CD4-positive, alpha-beta T cell (primary cell): ENCODE results near the gene GRIN3B. TPM values are rescaled to one million over a fixed set of nuclear protein-coding genes. Genes with fewer than 3 reads are reported as not detected.

ENCODE experiments used
- ATAC-seq: fragments of 200-7000 bp; cut with Tn5 transposase; one replicate; pipeline ENCODE4 v1.10.0; 2022; ENCODE audit warnings: mild to moderate bottlenecking; ENCODE audit not compliant: poor library complexity
- CTCF ChIA-PET: fragments of 350-600 bp; sonication (Branson Sonifier 250); formaldehyde crosslinking; loops from one replicate; lab custom pipeline; 2021; ENCODE audit warnings: antibody characterized with exemption, inconsistent platforms; lab: Charles Lee
- POLR2A ChIA-PET: fragments of 350-600 bp; sonication (Branson Sonifier 250); formaldehyde crosslinking; loops from one replicate; lab custom pipeline; 2021; ENCODE audit warnings: antibody characterized with exemption, inconsistent platforms; lab: Charles Lee
- DNase-seq, 14 experiments: peaks; one replicate each; pipeline ENCODE4 v3.0.0-alpha.2; 2013 to 2020; ENCODE audit warnings: mixed read lengths in 2 of 14
- H3K27ac ChIP-seq, 2 donors: one replicate each; pipeline versions ENCODE4 v1.5.1 to v1.7.0; 2013; ENCODE audit warnings: low read length in 2 of 2, low read depth in 1 of 2, mild to moderate bottlenecking in 1 of 2
- H3K27me3 ChIP-seq, 2 experiments: 1 replicate in 1 of 2; 2 replicates in 1 of 2; pipeline versions ENCODE4 v1.6.1 to v1.7.0; 2013; ENCODE audit warnings: low read length in 2 of 2, control low read depth in 1 of 2, mild to moderate bottlenecking in 1 of 2, moderate library complexity in 1 of 2; ENCODE audit not compliant: insufficient read depth in 2 of 2, control insufficient read depth in 1 of 2
- H3K36me3 ChIP-seq: one replicate; pipeline ENCODE4 v1.6.1; 2013; ENCODE audit warnings: low read length, control low read depth; ENCODE audit not compliant: insufficient read depth
- H3K4me1 ChIP-seq: one replicate; pipeline ENCODE4 v1.6.1; 2013; ENCODE audit warnings: low read length, control low read depth; ENCODE audit not compliant: insufficient read depth
- H3K4me3 ChIP-seq: one replicate; pipeline ENCODE4 v1.5.1; 2013; ENCODE audit warnings: mild to moderate bottlenecking, low read length, moderate library complexity
- H3K9me3 ChIP-seq, 2 experiments: 1 replicate in 1 of 2; 2 replicates in 1 of 2; pipeline versions ENCODE4 v1.6.1 to v1.7.0; 2013; ENCODE audit warnings: low read length in 2 of 2, mild to moderate bottlenecking in 2 of 2, control low read depth in 1 of 2, moderate library complexity in 1 of 2; ENCODE audit not compliant: control insufficient read depth in 1 of 2, insufficient read depth in 1 of 2
- H3K27ac Mint-ChIP-seq: one replicate; pipeline ENCODE4 v1.8.0; 2020; ENCODE audit warnings: mixed read lengths
- H3K27me3 Mint-ChIP-seq: one replicate; pipeline ENCODE4 v1.8.0; 2021; ENCODE audit warnings: mixed read lengths
- H3K36me3 Mint-ChIP-seq: one replicate; pipeline ENCODE4 v1.8.0; 2021; ENCODE audit warnings: low read depth, mixed read lengths
- H3K4me1 Mint-ChIP-seq: one replicate; pipeline ENCODE4 v1.8.0; 2021; ENCODE audit warnings: low read depth, mixed read lengths
- H3K4me3 Mint-ChIP-seq: one replicate; pipeline ENCODE4 v1.8.0; 2020; ENCODE audit warnings: mild to moderate bottlenecking, mixed read lengths
- H3K9me3 Mint-ChIP-seq: one replicate; pipeline ENCODE4 v1.8.0; 2020; ENCODE audit warnings: mixed read lengths
- intact Hi-C, 2 experiments: fragments of 100-400 bp; cut with DNase I in 1 of 2; cut with micrococcal nuclease in 1 of 2; formaldehyde crosslinking; loops; one replicate each; pipeline versions ENCODE4 v1.15.1 to v1.9.0; 2023 to 2025; cut with DNase I, micrococcal nuclease
- total RNA-seq, 174 experiments: library from RNA in 2 of 174; stranded (reverse) in 2 of 174; gene quantifications; one replicate each; pipeline ENCODE4 v1.2.3 and lab custom pipeline; 2021 to 2026
- TF ChIP-seq, protein P1 (sequence below): fragments of 200-600 bp; IDR thresholded peaks from one replicate; pipeline ENCODE4 v1.8.0; 2022; ENCODE audit warnings: antibody characterized with exemption, mild to moderate bottlenecking

The GRIN3B gene
- total RNA-seq, 2 experiments from 2014 or later = 0.17 to 0.22 TPM

DNA sequence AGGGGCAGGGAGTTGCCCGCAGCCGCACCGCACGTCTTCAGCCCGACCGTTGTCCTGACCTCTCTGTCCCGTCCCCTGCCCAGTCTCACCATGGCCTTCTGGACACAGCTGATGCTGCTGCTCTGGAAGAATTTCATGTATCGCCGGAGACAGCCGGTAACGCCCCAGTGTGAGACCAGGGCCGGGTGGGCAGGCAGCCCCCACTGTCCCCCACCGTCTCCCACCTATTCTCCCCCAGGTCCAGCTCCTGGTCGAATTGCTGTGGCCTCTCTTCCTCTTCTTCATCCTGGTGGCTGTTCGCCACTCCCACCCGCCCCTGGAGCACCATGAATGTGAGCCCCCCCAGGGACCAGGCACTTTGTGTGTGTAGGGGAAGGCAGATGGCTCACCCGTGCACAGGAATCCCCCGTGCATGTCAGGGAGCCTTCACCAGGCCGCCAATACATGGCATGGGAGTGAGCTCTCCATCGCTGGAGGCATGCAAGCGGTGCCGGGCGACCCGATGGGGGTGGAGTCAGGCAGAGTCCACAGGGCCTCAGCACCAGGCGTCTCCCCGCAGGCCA is 41.1 kb downstream of the GRIN3B start:
- Mint-ChIP-seq H3K4me3 (peak overlapping the region; percentile 100), H3K4me1 (peaks cover 47% of the 10 kb centered on the region), H3K27me3 (no peaks in the 10 kb centered on the region), H3K9me3 (no peaks in the 10 kb centered on the region), H3K27ac (peak overlapping the region; percentile 92), H3K36me3 (peaks cover 60% of the 10 kb centered on the region)
- TF ChIP-seq, protein P1, sequence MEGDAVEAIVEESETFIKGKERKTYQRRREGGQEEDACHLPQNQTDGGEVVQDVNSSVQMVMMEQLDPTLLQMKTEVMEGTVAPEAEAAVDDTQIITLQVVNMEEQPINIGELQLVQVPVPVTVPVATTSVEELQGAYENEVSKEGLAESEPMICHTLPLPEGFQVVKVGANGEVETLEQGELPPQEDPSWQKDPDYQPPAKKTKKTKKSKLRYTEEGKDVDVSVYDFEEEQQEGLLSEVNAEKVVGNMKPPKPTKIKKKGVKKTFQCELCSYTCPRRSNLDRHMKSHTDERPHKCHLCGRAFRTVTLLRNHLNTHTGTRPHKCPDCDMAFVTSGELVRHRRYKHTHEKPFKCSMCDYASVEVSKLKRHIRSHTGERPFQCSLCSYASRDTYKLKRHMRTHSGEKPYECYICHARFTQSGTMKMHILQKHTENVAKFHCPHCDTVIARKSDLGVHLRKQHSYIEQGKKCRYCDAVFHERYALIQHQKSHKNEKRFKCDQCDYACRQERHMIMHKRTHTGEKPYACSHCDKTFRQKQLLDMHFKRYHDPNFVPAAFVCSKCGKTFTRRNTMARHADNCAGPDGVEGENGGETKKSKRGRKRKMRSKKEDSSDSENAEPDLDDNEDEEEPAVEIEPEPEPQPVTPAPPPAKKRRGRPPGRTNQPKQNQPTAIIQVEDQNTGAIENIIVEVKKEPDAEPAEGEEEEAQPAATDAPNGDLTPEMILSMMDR = no peak
- Histone ChIP-seq H3K27me3 (no peaks in the 10 kb centered on the region), H3K36me3 (peaks cover 53% of the 10 kb centered on the region), H3K4me1 (peaks cover 76% of the 10 kb centered on the region), H3K9me3 (no peaks in the 10 kb centered on the region), H3K4me3 (peak overlapping the region; percentile 91), H3K27ac (no peak overlapping the region)
- DNase-seq = peak in 1 of 14 experiments; percentile 43
- ATAC-seq = no peak
- ChIA-PET CTCF (interaction anchor here (0.8 to 2.3 kb wide), 3 partner anchors 24 to 203 kb away, joined by 3 to 6 read pairs (median 3); no protein-coding TSS in a partner anchor), POLR2A (interaction anchor here (0.9 to 9.0 kb wide), 13 partner anchors 9 to 228 kb away, joined by 3 to 203 read pairs (median 6); partner anchors contain the start of genes ARHGAP45, CIRBP, CNN2 and RNU6-2)
- intact Hi-C loops = loop anchor here in 1 of 2 experiments (2.0 kb wide), 1 partner anchor 21 kb away; the partner anchor contains the start of genes RNU6-2 and TMEM259

DNA sequence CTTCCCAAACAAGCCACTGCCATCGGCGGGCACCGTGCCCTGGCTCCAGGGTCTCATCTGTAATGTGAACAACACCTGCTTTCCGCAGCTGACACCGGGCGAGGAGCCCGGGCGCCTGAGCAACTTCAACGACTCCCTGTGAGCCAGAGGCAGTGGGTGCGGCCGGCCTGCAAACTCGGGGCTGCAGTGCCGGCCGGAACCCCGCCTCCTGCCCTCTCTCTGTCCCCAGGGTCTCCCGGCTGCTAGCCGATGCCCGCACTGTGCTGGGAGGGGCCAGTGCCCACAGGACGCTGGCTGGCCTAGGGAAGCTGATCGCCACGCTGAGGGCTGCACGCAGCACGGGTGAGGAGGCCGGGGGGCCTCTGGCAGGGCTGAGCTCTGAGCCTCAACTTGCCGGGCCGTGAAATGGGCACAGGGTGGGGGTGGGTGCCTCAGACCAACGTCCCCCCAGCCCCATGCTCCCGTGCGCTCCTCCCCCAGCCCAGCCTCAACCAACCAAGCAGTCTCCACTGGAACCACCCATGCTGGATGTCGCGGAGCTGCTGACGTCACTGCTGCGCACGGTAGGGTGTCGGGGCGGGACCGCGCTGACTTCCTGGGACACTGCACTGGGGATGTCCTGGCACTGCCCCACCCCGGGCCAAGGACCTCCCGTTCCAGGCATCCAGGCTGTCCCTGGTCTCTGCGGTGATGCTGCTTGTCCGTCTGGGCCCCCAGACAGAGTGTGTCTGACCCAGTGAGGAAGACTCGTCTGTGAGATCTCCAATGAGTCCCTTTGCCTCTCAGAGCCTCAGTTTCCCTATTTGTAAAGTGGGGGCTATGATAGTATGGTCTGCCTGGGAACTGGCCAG is 41.8 kb downstream of the GRIN3B start:
- H3K36me3 Mint-ChIP-seq = peaks cover 53% of the 10 kb centered on the region
- H3K27ac ChIP-seq = no peak overlapping the region
- H3K27me3 Mint-ChIP-seq = no peaks in the 10 kb centered on the region
- no peaks in the 10 kb centered on the region for H3K9me3 ChIP-seq
- H3K27me3 ChIP-seq = no peaks in the 10 kb centered on the region
- ChIA-PET POLR2A (interaction anchor here (1.2 to 9.0 kb wide), 7 partner anchors 12 to 227 kb away, joined by 4 to 203 read pairs (median 90); partner anchors contain the start of genes ARHGAP45, CIRBP and CNN2), CTCF (interaction anchor here (0.8 kb wide), 1 partner anchor 46 kb away, joined by 3 read pairs; no protein-coding TSS in a partner anchor)
- no peak overlapping the region for H3K4me3 Mint-ChIP-seq
- peak overlapping the region; percentile 91 for H3K4me3 ChIP-seq
- ATAC-seq (no peak), DNase-seq (peak in 1 of 14 experiments; percentile 43)
- intact Hi-C loops = loop anchor here in 1 of 2 experiments (2.0 kb wide), 1 partner anchor 21 kb away; the partner anchor contains the start of genes RNU6-2 and TMEM259
- H3K36me3 ChIP-seq = peaks cover 54% of the 10 kb centered on the region
- TF ChIP-seq, protein P1 = no peak
- no peaks in the 10 kb centered on the region for H3K9me3 Mint-ChIP-seq
- no peak overlapping the region for H3K27ac Mint-ChIP-seq
- peaks cover 77% of the 10 kb centered on the region for H3K4me1 ChIP-seq
- peaks cover 43% of the 10 kb centered on the region for H3K4me1 Mint-ChIP-seq
